GM23338 (cell line): ENCODE measurements around the gene PNPLA2. TPM values are rescaled to one million over a fixed set of nuclear protein-coding genes. Genes with fewer than 3 reads are reported as not detected.

Experiments
- ATAC-seq: fragments of 200-7000 bp; cut with Tn5 transposase; 3 replicates; pipeline ENCODE4 v1.9.1; 2020
- DNase-seq: peaks from one replicate; pipeline ENCODE4 v3.0.0-alpha.2; 2015; ENCODE audit warnings: low spot score
- H2AFZ ChIP-seq: fragments of 200-600 bp; sonication (generic); 2 replicates; pipeline ENCODE4 v1.8.0; 2016; ENCODE audit warnings: antibody characterized with exemption, mild to moderate bottlenecking, moderate library complexity
- H3F3A ChIP-seq: fragments of 200-600 bp; sonication (generic); replicated peaks from 2 replicates; pipeline ENCODE4 v1.8.0; 2017; ENCODE audit warnings: antibody characterized with exemption, mixed run types, low read depth
- H3K27ac ChIP-seq: fragments of 200-600 bp; sonication (generic); 2 replicates; pipeline ENCODE4 v1.6.1; 2016; ENCODE audit warnings: low read depth
- H3K27me3 ChIP-seq: fragments of 200-600 bp; sonication (generic); 2 replicates; pipeline ENCODE4 v1.8.0; 2016; ENCODE audit warnings: mild to moderate bottlenecking, mixed run types, moderate library complexity; ENCODE audit not compliant: insufficient read depth
- H3K36me3 ChIP-seq: fragments of 200-600 bp; sonication (generic); 2 replicates; pipeline ENCODE4 v1.8.0; 2016; ENCODE audit warnings: mild to moderate bottlenecking; ENCODE audit not compliant: insufficient read depth
- H3K4me1 ChIP-seq: fragments of 200-600 bp; sonication (generic); 2 replicates; pipeline ENCODE4 v1.8.0; 2016; ENCODE audit warnings: mild to moderate bottlenecking, moderate library complexity; ENCODE audit not compliant: insufficient read depth
- H3K4me2 ChIP-seq: fragments of 200-600 bp; sonication (generic); 2 replicates; pipeline ENCODE4 v1.7.1; 2017; ENCODE audit warnings: mixed run types
- H3K4me3 ChIP-seq: fragments of 200-600 bp; sonication (generic); 2 replicates; pipeline ENCODE4 v1.6.1; 2016; ENCODE audit warnings: mixed run types
- H3K79me2 ChIP-seq: fragments of 200-600 bp; sonication (generic); replicated peaks from 2 replicates; pipeline ENCODE4 v1.8.0; 2017; ENCODE audit warnings: mild to moderate bottlenecking; ENCODE audit not compliant: insufficient read depth
- H3K9me2 ChIP-seq: fragments of 200-600 bp; sonication (generic); 2 replicates; pipeline ENCODE4 v1.8.0; 2017; ENCODE audit not compliant: insufficient read depth
- H4K20me1 ChIP-seq: fragments of 200-600 bp; sonication (generic); replicated peaks from 2 replicates; pipeline ENCODE4 v1.8.0; 2017; ENCODE audit warnings: mild to moderate bottlenecking; ENCODE audit not compliant: insufficient read depth
- H3K27ac Mint-ChIP-seq: 2 replicates; pipeline ENCODE4 v1.8.0; 2020; ENCODE audit warnings: inconsistent platforms, mild to moderate bottlenecking, moderate library complexity, mixed read lengths
- H3K27me3 Mint-ChIP-seq: 3 replicates; pipeline ENCODE4 v1.8.0; 2022; ENCODE audit warnings: low read depth, mild to moderate bottlenecking, moderate library complexity, mixed read lengths, inconsistent platforms; ENCODE audit not compliant: insufficient read depth, poor library complexity
- H3K36me3 Mint-ChIP-seq: 3 replicates; pipeline ENCODE4 v1.8.0; 2021; ENCODE audit warnings: low read depth, mild to moderate bottlenecking, inconsistent platforms, moderate library complexity, mixed read lengths
- H3K4me1 Mint-ChIP-seq: 3 replicates; pipeline ENCODE4 v1.8.0; 2020; ENCODE audit warnings: mild to moderate bottlenecking, inconsistent platforms, mixed read lengths
- H3K4me3 Mint-ChIP-seq: 3 replicates; pipeline ENCODE4 v1.8.0; 2021; ENCODE audit warnings: moderate library complexity, mild to moderate bottlenecking, inconsistent platforms, mixed read lengths
- H3K9me3 Mint-ChIP-seq: 3 replicates; pipeline ENCODE4 v1.8.0; 2020; ENCODE audit warnings: moderate library complexity, mild to moderate bottlenecking, inconsistent platforms, mixed read lengths
- CREB1 ChIP-seq: fragments of 250-450 bp; sonication (Bioruptor Pico); IDR thresholded peaks from 2 replicates; pipeline ENCODE4 v1.5.0; 2020; ENCODE audit warnings: low read depth, mild to moderate bottlenecking, moderate library complexity
- EZH2 ChIP-seq: fragments of 200-600 bp; sonication (generic); IDR thresholded peaks from one replicate; pipeline ENCODE4 v1.8.0; 2017; ENCODE audit warnings: antibody characterized with exemption, mild to moderate bottlenecking, low read depth; ENCODE audit not compliant: unreplicated experiment
- EZH2phosphoT487 ChIP-seq: fragments of 200-600 bp; sonication (generic); IDR thresholded peaks from one replicate; pipeline ENCODE4 v1.8.1; 2018; ENCODE audit warnings: antibody characterized with exemption; ENCODE audit not compliant: unreplicated experiment
- JUNB ChIP-seq: IDR thresholded peaks from one replicate; pipeline ENCODE4 v1.6.1; 2016; ENCODE audit warnings: antibody characterized with exemption; ENCODE audit not compliant: unreplicated experiment
- NANOG ChIP-seq: IDR thresholded peaks from 2 replicates; pipeline ENCODE4 v1.6.1; 2016; ENCODE audit warnings: antibody characterized with exemption, borderline replicate concordance
- POLR2AphosphoS5 ChIP-seq: IDR thresholded peaks from 2 replicates; pipeline ENCODE4 v1.6.1; 2016; ENCODE audit warnings: antibody characterized with exemption, low read depth
- REST ChIP-seq: IDR thresholded peaks from one replicate; pipeline ENCODE4 v1.6.1; 2018; ENCODE audit warnings: antibody characterized with exemption; ENCODE audit not compliant: unreplicated experiment
- STAT1 ChIP-seq: IDR thresholded peaks from one replicate; pipeline ENCODE4 v1.6.1; 2016; ENCODE audit warnings: antibody characterized with exemption; ENCODE audit not compliant: unreplicated experiment
- ZNF114 ChIP-seq: fragments of 250-450 bp; sonication (Bioruptor Pico); IDR thresholded peaks from 2 replicates; pipeline ENCODE4 v1.5.0; 2020; ENCODE audit warnings: mild to moderate bottlenecking, moderate library complexity
- ZNF331 ChIP-seq: fragments of 250-450 bp; sonication (Bioruptor Pico); IDR thresholded peaks from 2 replicates; pipeline ENCODE4 v1.5.0; 2020; ENCODE audit warnings: low read depth, mild to moderate bottlenecking, moderate library complexity
- ZNF462 ChIP-seq: fragments of 250-450 bp; sonication (Bioruptor Pico); IDR thresholded peaks from 2 replicates; pipeline ENCODE4 v1.5.0; 2020; ENCODE audit warnings: mild to moderate bottlenecking, moderate library complexity
- long read RNA-seq: library from polyadenylated mRNA; unstranded; transcript quantifications from one replicate; pipeline ENCODE4 v2.0.0, GENCODE V29; 2020; ENCODE audit not compliant: unreplicated experiment
- polyA plus RNA-seq: library from polyadenylated mRNA; unstranded; fragments of >200 nt; fragmentation: Nextera tagmentation; extraction: Ambion mirVana; gene quantifications from 2 replicates; pipeline ENCODE4 v1.2.1, GENCODE V29; 2016
- total RNA-seq: library from RNA; depleted of rRNA; stranded (reverse); fragments of >200 nt; shearing (Covaris generic); gene quantifications from 2 replicates; pipeline ENCODE4 v1.2.3, GENCODE V29; 2014; rRNA removed
- TF ChIP-seq, protein P1 (sequence below), 2 experiments: fragments of 200-600 bp in 1 of 2; sonication (generic) in 1 of 2; conservative IDR thresholded peaks; 2 replicates each; pipeline versions ENCODE4 v1.5.1 to v1.6.1; 2016 to 2017; ENCODE audit warnings: antibody characterized with exemption in 2 of 2, low read depth in 2 of 2, mild to moderate bottlenecking in 2 of 2, moderate library complexity in 1 of 2
- TF ChIP-seq, protein P2 (sequence below): IDR thresholded peaks from 2 replicates; pipeline ENCODE4 v1.6.1; 2016; ENCODE audit warnings: antibody characterized with exemption

The PNPLA2 gene
- total RNA-seq = 33.4 and 45.6 TPM in 2 replicates
- 31.1 and 32.3 TPM in 2 replicates for polyA plus RNA-seq
- long read RNA-seq, partial matches to known transcripts = 33 of 35 reads
- long read RNA-seq, other reads (novel, unspliced or antisense) = 2 of 35 reads

GRCh38 chr11:818396-819128 lies at the start of gene PNPLA2:
Gene PNPLA2 (plus strand): TSS chr11:818914. CDS start chr11:819719, 805 bp downstream.
- H3F3A ChIP-seq = peaks cover 12% of the 10 kb centered on the region
- ATAC-seq (peak; percentile 4), DNase-seq (peak; percentile 51)
- H3K79me2 ChIP-seq = 0 out of 2 replicates have a peak, but pooled peaks cover 5% of the 10 kb centered on the region
- H3K27ac ChIP-seq = no peak within 1 kb of the TSS
- no peaks in the 10 kb centered on the region for H3K9me3 Mint-ChIP-seq
- peak within 1 kb of the TSS; percentile 73 for H3K4me3 ChIP-seq
- no peaks in the 10 kb centered on the region for H3K27me3 ChIP-seq
- H3K27ac Mint-ChIP-seq = no peak within 1 kb of the TSS
- TF ChIP-seq EZH2phosphoT487 (no peak), NANOG (no peak), ZNF462 (CRISPR knock-in tag) (no peak), ZNF331 (CRISPR knock-in tag) (no peak), POLR2AphosphoS5 (no peak; the same call in 1 of the 2 replicates), STAT1 (no peak), REST (no peak), EZH2 (no peak), JUNB (no peak), ZNF114 (CRISPR knock-in tag) (no peak), CREB1 (CRISPR knock-in tag) (no peak)
- TF ChIP-seq, protein P1, sequence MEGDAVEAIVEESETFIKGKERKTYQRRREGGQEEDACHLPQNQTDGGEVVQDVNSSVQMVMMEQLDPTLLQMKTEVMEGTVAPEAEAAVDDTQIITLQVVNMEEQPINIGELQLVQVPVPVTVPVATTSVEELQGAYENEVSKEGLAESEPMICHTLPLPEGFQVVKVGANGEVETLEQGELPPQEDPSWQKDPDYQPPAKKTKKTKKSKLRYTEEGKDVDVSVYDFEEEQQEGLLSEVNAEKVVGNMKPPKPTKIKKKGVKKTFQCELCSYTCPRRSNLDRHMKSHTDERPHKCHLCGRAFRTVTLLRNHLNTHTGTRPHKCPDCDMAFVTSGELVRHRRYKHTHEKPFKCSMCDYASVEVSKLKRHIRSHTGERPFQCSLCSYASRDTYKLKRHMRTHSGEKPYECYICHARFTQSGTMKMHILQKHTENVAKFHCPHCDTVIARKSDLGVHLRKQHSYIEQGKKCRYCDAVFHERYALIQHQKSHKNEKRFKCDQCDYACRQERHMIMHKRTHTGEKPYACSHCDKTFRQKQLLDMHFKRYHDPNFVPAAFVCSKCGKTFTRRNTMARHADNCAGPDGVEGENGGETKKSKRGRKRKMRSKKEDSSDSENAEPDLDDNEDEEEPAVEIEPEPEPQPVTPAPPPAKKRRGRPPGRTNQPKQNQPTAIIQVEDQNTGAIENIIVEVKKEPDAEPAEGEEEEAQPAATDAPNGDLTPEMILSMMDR (conservative IDR thresholded peaks at IDR 0.05; ENCODE audit: low read depth in 2 of 2) = no peak
- TF ChIP-seq, protein P2, sequence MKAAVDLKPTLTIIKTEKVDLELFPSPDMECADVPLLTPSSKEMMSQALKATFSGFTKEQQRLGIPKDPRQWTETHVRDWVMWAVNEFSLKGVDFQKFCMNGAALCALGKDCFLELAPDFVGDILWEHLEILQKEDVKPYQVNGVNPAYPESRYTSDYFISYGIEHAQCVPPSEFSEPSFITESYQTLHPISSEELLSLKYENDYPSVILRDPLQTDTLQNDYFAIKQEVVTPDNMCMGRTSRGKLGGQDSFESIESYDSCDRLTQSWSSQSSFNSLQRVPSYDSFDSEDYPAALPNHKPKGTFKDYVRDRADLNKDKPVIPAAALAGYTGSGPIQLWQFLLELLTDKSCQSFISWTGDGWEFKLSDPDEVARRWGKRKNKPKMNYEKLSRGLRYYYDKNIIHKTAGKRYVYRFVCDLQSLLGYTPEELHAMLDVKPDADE = no peak
- no peaks in the 10 kb centered on the region for H3K36me3 ChIP-seq
- H3K4me2 ChIP-seq = peak within 1 kb of the TSS; percentile 85
- H3K9me2 ChIP-seq = no peaks in the 10 kb centered on the region
- peaks cover 6% of the 10 kb centered on the region for H3K4me1 Mint-ChIP-seq
- peak within 1 kb of the TSS; percentile 83 for H3K4me3 Mint-ChIP-seq
- peaks cover 27% of the 10 kb centered on the region for H3K27me3 Mint-ChIP-seq
- H3K4me1 ChIP-seq = peaks cover 7% of the 10 kb centered on the region; the same call in 1 of the 2 replicates
- peaks cover 21% of the 10 kb centered on the region for H4K20me1 ChIP-seq
- H3K36me3 Mint-ChIP-seq = peaks cover 12% of the 10 kb centered on the region; the same call in 2 of the 3 replicates
- peak within 1 kb of the TSS; percentile 69; the same call in 1 of the 2 replicates for H2AFZ ChIP-seq
